ENCODE data around the gene TAF11L3.
"Not testable (repeated sequence)": the region's sequence is repeated elsewhere in the genome, so short reads cannot be mapped to it uniquely, and the experiment has no call there.

TAF11L3 gene

DNA sequence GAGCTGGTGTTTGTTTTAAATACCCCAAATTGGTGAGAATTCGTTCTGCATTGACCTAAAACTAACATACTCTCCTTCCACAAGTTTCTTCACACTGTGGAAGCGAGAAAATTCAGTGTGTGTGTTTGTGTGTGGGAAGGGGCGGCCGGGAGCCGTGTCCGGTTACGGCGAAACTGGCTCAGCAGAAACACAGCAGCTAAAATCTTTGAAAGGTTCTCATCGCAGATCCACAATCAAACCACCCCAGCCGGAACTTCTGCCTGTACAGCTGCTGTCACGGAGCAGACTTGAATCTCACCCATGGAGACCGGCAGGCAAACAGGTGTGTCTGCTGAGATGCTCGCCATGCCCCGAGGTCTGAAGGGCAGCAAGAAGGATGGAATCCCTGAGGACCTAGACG lies at the start of gene TAF11L3:
Gene TAF11L3 (plus strand): TSS at position 301 of the 400 bp plus-strand sequence.
- not testable (repeated sequence) for DNase-seq

DNA sequence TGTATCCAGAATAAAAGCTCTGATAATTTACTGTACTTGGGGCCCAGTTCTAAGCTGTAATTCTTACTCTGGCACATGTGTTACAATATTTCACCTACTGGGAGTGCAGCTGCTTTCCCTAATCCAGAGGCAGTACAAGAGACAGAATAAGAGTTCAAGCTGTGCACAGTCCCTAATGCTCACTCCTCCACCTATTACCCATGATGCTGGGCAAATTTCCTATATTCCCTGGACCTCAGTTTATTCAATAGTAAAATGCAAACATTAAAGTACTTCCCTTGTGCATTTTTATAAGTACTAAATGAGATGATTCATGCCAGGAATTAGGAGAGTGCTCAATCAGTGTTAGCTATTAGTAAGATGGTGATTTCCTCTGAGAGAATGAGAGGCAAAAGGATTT lies 48.1 kb upstream of the TAF11L3 start:
- DNase-seq: no peak

- DNase-seq: not testable (repeated sequence)
Measured at GRCh38 chr5:17475064-17475463, 43.1 kb upstream of the TAF11L3 start.

- DNase-seq: no peak
Measured at GRCh38 chr5:17477043-17477442, 41.1 kb upstream of the TAF11L3 start.

DNA sequence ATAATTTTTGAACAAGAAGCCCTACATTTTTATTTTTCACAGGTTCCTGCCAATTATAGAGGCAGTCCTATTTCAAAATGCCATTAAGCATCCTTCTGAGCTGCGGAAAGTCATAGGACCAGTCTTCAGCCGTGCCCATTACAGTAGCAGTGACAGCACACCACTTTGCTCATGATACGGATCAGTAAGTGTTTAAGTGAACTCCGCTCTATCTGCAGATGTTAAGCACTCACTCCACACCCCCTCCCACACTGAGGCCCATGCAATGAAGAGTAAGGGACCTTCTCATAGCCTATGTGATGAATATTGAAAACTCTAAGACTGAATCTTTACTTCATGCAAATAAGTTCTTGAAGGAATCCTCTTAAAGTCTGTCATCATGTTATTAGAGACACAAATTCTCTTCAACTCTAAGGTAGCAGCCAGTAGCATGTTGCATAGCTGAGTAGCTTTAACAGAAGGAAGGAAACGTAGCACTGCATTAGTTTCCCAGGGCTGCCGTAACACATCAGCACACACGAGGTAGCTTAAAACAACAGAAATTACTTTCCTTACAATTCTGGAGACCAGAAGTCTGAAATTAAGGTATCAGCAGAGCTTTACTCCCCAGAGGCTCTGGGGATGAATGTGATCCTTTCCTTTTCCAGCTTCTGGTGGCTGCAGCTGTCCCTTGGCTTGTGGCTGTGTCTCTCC lies 40.4 kb upstream of the TAF11L3 start:
- DNase-seq: no peak

DNA sequence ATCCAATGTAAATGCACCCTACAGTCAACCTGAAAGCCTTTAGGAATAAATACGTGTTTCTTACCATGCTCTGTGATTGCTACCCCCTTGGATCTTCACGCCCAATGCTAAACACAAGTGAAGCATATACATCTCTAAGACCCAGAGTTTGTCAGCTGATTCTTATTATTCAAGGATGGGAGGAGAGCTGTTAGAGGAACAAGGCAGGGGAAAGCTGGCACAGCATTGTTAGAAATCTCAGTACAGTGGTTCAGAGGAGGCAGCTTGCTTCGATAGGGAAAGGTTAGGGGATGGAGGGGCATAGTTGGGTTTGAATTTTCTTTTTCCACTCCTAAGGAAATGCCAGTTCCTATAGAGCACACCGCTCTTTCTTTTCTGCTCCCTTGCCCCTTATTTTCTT lies 36.8 kb upstream of the TAF11L3 start:
- DNase-seq: no peak

DNA sequence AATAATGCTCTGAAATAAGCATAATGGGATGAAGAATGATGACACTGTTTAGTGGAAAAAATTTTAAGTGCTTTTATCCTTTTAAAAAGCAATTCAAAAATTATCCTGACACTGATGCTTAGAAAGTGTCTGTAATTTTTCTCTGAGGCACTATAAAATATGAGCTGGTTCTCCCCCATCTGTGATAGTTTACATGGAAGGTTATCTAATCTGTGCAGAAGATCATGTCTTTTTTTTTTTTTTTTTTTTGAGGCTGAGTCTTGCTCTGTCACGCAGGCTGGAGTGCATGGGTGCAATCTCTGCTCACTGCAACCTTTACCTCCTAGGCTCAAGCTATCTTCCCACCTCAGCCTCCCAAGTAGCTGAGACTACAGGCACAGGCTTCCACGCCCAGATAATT lies 35.4 kb upstream of the TAF11L3 start:
- DNase-seq: no peak

- not testable (repeated sequence) for DNase-seq
Measured at GRCh38 chr5:17486464-17487173, 31.5 kb upstream of the TAF11L3 start.

GRCh38 chr5:17487174-17487512 lies 31.0 kb upstream of the TAF11L3 start:
- DNase-seq: no peak

- DNase-seq: not testable (repeated sequence)
Measured at GRCh38 chr5:17491257-17491656, 26.9 kb upstream of the TAF11L3 start.

GRCh38 chr5:17492770-17493169 lies 25.4 kb upstream of the TAF11L3 start:
- no peak for DNase-seq

- no peak for DNase-seq
Measured at GRCh38 chr5:17497446-17497845, 20.7 kb upstream of the TAF11L3 start.

DNA sequence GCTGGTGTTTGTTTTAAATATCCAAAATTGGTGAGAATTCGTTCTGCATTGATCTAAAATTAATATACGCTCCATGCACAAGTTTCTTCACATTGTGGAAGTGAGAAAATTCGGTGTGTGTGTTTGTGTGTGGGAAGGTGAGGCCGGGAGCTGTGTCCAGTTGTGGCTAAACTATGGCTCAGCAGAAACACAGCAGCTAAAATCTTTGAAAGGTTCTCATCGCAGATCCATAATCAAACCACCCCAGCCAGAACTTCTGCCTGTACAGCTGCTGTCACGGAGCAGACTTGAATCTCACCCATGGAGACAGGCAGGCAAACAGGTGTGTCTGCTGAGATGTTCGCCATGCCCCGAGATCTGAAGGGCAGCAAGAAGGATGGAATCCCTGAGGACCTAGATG lies 20.2 kb upstream of the TAF11L3 start, which contains the start of gene TAF11L2:
Gene TAF11L2 (plus strand): TSS at position 301 of the 400 bp plus-strand sequence.
- DNase-seq: not testable (repeated sequence)

DNA sequence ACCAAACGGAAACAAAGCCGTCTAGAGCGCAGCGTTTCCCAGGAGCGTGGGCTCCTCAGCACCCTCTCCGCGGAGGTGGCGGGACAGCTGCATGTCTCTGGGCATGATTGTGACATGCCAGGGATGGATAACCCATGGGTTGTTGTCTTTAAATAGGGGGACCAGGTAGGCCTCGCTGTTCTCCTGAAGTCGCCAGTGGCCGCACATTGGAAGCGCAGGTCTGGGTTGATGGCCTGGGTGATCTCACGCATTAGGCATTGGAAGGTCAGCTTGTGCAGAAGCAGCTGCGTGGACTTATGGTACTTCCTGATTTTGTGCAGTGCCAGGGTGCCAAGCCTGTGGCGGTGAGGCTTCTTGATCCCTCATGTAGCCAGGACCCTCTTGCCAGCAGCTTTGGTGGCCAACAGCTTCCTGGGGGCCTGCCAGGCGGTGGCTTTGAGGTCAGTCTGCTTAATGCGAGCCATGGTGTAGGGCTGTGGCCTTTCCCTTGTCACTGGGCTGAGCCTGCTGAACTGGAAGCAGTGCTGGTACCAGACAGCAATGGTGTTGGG lies 6.3 kb upstream of the TAF11L3 start:
- DNase-seq: no peak

DNA sequence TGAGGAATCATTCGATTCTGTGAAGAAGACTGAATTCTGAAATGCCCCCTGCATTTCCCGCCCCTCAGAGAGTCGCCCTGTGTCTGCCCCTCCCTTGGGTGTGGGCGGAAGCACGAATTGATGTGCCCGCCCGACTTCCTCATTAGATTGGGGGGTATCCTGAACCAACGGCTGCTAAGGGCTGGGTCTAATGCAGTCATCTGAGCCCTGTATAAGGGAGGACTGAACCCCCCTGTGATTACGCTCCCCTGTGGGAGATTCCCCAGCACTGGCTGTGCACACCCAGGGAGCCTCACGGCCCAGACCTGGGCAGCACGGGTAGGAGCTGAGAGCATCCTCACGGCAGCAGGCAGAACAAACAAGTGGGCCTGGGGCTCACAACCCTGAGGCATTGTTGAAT lies 641 bp upstream of the TAF11L3 start:
- DNase-seq: not testable (repeated sequence)

GRCh38 chr5:17519508-17519907 lies 1.3 kb downstream of the TAF11L3 start:
- not testable (repeated sequence) for DNase-seq

DNA sequence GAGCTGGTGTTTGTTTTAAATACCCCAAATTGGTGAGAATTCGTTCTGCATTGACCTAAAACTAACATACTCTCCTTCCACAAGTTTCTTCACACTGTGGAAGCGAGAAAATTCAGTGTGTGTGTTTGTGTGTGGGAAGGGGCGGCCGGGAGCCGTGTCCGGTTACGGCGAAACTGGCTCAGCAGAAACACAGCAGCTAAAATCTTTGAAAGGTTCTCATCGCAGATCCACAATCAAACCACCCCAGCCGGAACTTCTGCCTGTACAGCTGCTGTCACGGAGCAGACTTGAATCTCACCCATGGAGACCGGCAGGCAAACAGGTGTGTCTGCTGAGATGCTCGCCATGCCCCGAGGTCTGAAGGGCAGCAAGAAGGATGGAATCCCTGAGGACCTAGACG lies 3.3 kb downstream of the TAF11L3 start, which contains the start of gene TAF11L4:
Gene TAF11L4 (plus strand): TSS at position 301 of the 400 bp plus-strand sequence.
- DNase-seq: not testable (repeated sequence)

- DNase-seq: not testable (repeated sequence)
Measured at GRCh38 chr5:17524935-17525334, 6.8 kb downstream of the TAF11L3 start, which contains the start of gene TAF11L5. Gene TAF11L5 (plus strand): TSS chr5:17525235.

GRCh38 chr5:17526504-17526903 lies 8.3 kb downstream of the TAF11L3 start:
- DNase-seq: not testable (repeated sequence)

DNA sequence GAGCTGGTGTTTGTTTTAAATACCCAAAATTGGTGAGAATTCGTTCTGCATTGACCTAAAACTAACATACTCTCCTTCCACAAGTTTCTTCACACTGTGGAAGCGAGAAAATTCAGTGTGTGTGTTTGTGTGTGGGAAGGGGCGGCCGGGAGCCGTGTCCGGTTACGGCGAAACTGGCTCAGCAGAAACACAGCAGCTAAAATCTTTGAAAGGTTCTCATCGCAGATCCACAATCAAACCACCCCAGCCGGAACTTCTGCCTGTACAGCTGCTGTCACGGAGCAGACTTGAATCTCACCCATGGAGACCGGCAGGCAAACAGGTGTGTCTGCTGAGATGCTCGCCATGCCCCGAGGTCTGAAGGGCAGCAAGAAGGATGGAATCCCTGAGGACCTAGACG lies 10.2 kb downstream of the TAF11L3 start, which contains the start of gene TAF11L6:
Gene TAF11L6 (plus strand): TSS at position 301 of the 400 bp plus-strand sequence.
- DNase-seq: not testable (repeated sequence)

All from NCI-H1694 (cell line).